ENCODE results near the gene TTN. TPM values are rescaled to one million over a fixed set of nuclear protein-coding genes. Genes with fewer than 3 reads are reported as not detected.

The TTN gene
- total RNA-seq, 3 donors from 2014 or later = 1.3 to 8.6 (median 2.1) TPM

GRCh38 chr2:178479758-178480226, 327.4 kb downstream of the TTN start:
- ATAC-seq (no peak), DNase-seq (no peak)
- H3K4me3 ChIP-seq = no peak overlapping the region
- intact Hi-C loops (cut with DNase I, micrococcal nuclease) = no loop called here
- peaks cover 29% of the 10 kb centered on the region for H3K4me1 ChIP-seq (ENCODE audit: low read depth)
- TF ChIP-seq, protein P1, sequence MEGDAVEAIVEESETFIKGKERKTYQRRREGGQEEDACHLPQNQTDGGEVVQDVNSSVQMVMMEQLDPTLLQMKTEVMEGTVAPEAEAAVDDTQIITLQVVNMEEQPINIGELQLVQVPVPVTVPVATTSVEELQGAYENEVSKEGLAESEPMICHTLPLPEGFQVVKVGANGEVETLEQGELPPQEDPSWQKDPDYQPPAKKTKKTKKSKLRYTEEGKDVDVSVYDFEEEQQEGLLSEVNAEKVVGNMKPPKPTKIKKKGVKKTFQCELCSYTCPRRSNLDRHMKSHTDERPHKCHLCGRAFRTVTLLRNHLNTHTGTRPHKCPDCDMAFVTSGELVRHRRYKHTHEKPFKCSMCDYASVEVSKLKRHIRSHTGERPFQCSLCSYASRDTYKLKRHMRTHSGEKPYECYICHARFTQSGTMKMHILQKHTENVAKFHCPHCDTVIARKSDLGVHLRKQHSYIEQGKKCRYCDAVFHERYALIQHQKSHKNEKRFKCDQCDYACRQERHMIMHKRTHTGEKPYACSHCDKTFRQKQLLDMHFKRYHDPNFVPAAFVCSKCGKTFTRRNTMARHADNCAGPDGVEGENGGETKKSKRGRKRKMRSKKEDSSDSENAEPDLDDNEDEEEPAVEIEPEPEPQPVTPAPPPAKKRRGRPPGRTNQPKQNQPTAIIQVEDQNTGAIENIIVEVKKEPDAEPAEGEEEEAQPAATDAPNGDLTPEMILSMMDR (IDR thresholded peaks at IDR 0.05) = no peak
- H3K9me3 ChIP-seq = no peaks in the 10 kb centered on the region
- no peaks in the 10 kb centered on the region for H3K36me3 ChIP-seq (ENCODE audit: low read depth)

DNA sequence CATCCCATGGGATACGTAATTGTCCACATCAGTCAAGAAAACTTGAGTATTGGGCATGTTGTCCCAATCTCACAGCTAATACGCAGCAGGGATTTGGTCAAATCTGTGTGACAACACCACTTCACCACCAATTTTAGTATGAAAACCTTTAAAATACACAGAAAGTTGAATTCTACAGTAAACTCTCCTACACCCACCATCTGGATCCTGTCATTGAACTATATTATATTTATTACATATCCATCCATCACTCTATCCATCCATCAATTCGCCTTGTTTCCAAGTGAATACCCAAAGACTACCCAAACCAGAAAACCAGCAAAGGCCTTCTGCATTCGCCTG, 328.0 kb downstream of the TTN start:
- ATAC-seq = no peak
- DNase-seq = no peak
- TF ChIP-seq, protein P1 (IDR thresholded peaks at IDR 0.05) = no peak
- H3K9me3 ChIP-seq = no peaks in the 10 kb centered on the region
- H3K4me1 ChIP-seq (ENCODE audit: low read depth) = peaks cover 24% of the 10 kb centered on the region
- no peaks in the 10 kb centered on the region for H3K36me3 ChIP-seq (ENCODE audit: low read depth)
- intact Hi-C loops (cut with DNase I, micrococcal nuclease) = no loop called here
- H3K4me3 ChIP-seq = no peak overlapping the region

GRCh38 chr2:178478439-178479274, 328.6 kb downstream of the TTN start, which contains the start of gene FKBP7:
Gene FKBP7, minus strand, starts transcription at chr2:178478600. Its CDS starts 101 bp downstream, at chr2:178478499.
- H3K9me3 ChIP-seq = no peaks in the 10 kb centered on the region
- DNase-seq = peak; percentile 91 to 94 (median 92)
- H3K4me3 ChIP-seq = peak within 1 kb of the TSS; percentile 33
- H3K36me3 ChIP-seq (ENCODE audit: low read depth) = no peaks in the 10 kb centered on the region
- intact Hi-C loops (cut with DNase I, micrococcal nuclease) = no loop called here
- peak; percentile 84 for ATAC-seq
- peaks cover 23% of the 10 kb centered on the region for H3K4me1 ChIP-seq (ENCODE audit: low read depth)
- TF ChIP-seq, protein P1 (IDR thresholded peaks at IDR 0.05) = peak; percentile 83

DNA sequence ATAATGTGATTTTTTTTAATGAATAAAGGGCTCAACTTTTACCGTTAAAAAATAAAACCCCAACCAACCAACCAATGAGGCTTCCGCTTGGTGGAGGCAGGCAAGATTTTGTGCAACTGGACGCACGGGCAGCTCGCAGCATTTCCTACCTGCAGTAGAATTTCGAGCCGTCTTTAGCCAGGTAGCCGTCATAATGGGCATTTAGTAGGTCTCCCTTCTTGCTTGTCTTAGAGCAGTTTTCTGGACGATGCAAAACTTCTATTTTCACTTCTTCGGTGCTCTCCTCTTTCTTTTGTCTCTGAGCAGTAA, 329.1 kb downstream of the TTN start:
- Histone ChIP-seq H3K4me1 (ENCODE audit: low read depth) (peaks cover 21% of the 10 kb centered on the region), H3K4me3 (peak overlapping the region; percentile 33), H3K36me3 (ENCODE audit: low read depth) (no peaks in the 10 kb centered on the region), H3K9me3 (no peaks in the 10 kb centered on the region)
- intact Hi-C loops (cut with DNase I, micrococcal nuclease) = no loop called here
- DNase-seq (peak in 2 of 3 donors; percentile 35 to 38), ATAC-seq (no peak)
- TF ChIP-seq, protein P1 (IDR thresholded peaks at IDR 0.05) = no peak

DNA sequence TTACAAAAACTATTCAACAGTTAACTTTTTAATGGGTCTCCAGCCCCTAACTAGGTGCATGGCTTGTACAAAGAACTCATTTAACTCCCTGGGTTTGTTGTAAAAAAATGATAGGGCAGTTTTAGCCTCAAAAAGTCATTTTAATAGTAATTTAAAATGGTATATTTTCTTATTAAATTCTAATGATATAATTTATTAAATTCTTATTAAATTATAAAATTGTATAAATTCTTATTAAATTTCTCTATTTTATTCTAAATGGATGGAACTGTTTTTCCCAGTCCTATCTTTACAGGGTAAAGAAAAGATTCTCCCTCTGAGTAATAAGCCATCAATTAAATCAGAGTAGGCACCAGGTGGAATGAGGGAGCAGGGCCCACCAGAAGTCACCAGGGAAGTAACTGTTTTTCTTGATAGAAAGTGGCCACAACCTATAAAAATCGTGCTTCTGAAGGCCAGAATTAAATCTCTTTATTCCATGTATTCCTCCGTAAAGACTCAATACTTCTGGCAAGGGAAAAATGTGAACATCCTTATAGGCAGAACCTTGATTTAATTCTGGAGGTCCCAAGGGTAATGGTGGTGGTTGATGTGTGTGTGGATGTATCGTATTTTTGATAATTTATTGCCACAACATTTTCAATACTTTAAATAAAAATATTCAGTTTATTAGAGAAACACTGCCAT, 329.6 kb downstream of the TTN start:
- ATAC-seq (no peak), DNase-seq (no peak)
- Histone ChIP-seq H3K36me3 (ENCODE audit: low read depth) (no peaks in the 10 kb centered on the region), H3K4me1 (ENCODE audit: low read depth) (peaks cover 16% of the 10 kb centered on the region), H3K4me3 (peak overlapping the region; percentile 33), H3K9me3 (no peaks in the 10 kb centered on the region)
- TF ChIP-seq, protein P1 (IDR thresholded peaks at IDR 0.05) = no peak
- intact Hi-C loops (cut with DNase I, micrococcal nuclease) = no loop called here
